Left lung (tissue), 10 donors: Measurements from ENCODE around the gene PPIG. TPM values are rescaled to one million over a fixed set of nuclear protein-coding genes. Genes with fewer than 3 reads are reported as not detected.

Experiments
- ATAC-seq: fragments of 200-7000 bp; cut with Tn5 transposase; one replicate; pipeline ENCODE4 v1.9.1; 2020; ENCODE audit warnings: moderate library complexity
- DNase-seq, 4 donors: peaks; one replicate each; pipeline ENCODE4 v3.0.0-alpha.2; 2013 to 2020
- H3K27ac ChIP-seq, 2 donors: fragments of 200-600 bp; sonication (generic) in 1 of 2; one replicate each; pipeline versions ENCODE4 v1.5.0 to v1.8.0; 2020 to 2021
- H3K27me3 ChIP-seq, 2 donors: fragments of 200-600 bp; sonication (generic) in 1 of 2; one replicate each; pipeline versions ENCODE4 v1.5.0 to v1.8.0; 2020 to 2021
- H3K36me3 ChIP-seq, 2 donors: fragments of 200-600 bp; sonication (generic) in 1 of 2; one replicate each; pipeline versions ENCODE4 v1.5.0 to v1.8.0; 2020 to 2021
- H3K4me1 ChIP-seq, 2 donors: fragments of 200-600 bp; one replicate each; pipeline ENCODE4 v1.8.0; 2021
- H3K4me3 ChIP-seq, 2 donors: fragments of 200-600 bp; sonication (generic) in 1 of 2; one replicate each; pipeline versions ENCODE4 v1.5.0 to v1.8.0; 2020 to 2021; ENCODE audit warnings: mild to moderate bottlenecking in 1 of 2
- H3K9me3 ChIP-seq, 2 donors: fragments of 200-600 bp; sonication (generic) in 1 of 2; one replicate each; pipeline versions ENCODE4 v1.5.0 to v1.8.0; 2020 to 2021
- CTCF ChIP-seq, 2 donors: fragments of 200-600 bp; sonication (generic) in 1 of 2; IDR thresholded peaks; one replicate each; pipeline versions ENCODE4 v1.5.0 to v1.8.0; 2021; ENCODE audit warnings: antibody characterized with exemption in 2 of 2
- intact Hi-C, 2 donors: fragments of 100-400 bp; cut with DNase I; formaldehyde crosslinking; loops; one replicate each; pipeline versions ENCODE4 v1.11.2 to v1.14.2; 2022
- polyA plus RNA-seq, 6 donors: library from polyadenylated mRNA; unstranded; fragments of 120-200 nt; gene quantifications; one replicate each; pipeline ENCODE4 v1.2.1, GENCODE V29; 2013; ENCODE audit not compliant: insufficient read length in 6 of 6
- total RNA-seq, 2 donors: library from RNA; stranded (reverse); fragmentation: NEBNext Ultra II Directional; extraction: Animal tissue kit (Norgen Biotek cat#: 25700); gene quantifications; one replicate each; pipeline ENCODE4 v1.2.1, GENCODE V29; 2021
- donor health status: DM: no; HTN: yes; CAD: no.
- donor health status: DM: no; HTN: no; CAD: no.

PPIG gene
- total and polyA plus RNA-seq, 8 donors, result 40.8 to 102 (median 85.2) TPM

DNA sequence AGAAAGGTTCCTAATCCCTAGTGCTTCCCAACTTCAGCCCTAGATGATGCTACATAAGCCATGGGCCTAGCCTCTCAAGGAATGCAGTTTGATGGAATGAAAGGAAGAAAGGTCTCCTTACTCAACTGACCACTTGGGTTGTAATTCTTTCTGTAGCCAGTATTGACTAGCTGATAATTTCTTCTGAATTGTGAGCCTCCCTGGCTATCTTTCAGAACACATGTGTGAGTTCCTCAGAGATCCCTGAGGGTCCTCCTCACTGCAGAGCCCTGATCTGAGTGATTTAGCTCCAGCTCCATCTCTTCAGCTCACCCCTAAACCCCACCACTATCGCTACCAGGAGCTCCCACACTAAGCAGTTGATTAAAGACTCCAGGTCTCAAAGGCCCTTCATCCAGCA is 78.6 kb downstream of the PPIG start:
- DNase-seq (no peak), ATAC-seq (no peak)
- no peaks in the 10 kb centered on the region for H3K27me3 ChIP-seq
- no peak for TF ChIP-seq CTCF (IDR thresholded peaks at IDR 0.05)
- H3K9me3 ChIP-seq, result no peaks in the 10 kb centered on the region
- intact Hi-C loops, result no loop called here
- no peak overlapping the region for H3K4me3 ChIP-seq
- H3K36me3 ChIP-seq, result no peaks in the 10 kb centered on the region
- H3K27ac ChIP-seq, result no peak overlapping the region
- H3K4me1 ChIP-seq, result no peaks in the 10 kb centered on the region

GRCh38 chr2:169663247-169663646 is 79.1 kb downstream of the PPIG start:
- Histone ChIP-seq H3K36me3 (no peaks in the 10 kb centered on the region), H3K9me3 (no peaks in the 10 kb centered on the region), H3K4me3 (no peak overlapping the region), H3K27ac (no peak overlapping the region), H3K4me1 (no peaks in the 10 kb centered on the region), H3K27me3 (no peaks in the 10 kb centered on the region)
- TF ChIP-seq CTCF (IDR thresholded peaks at IDR 0.05), result no peak
- intact Hi-C loops, result no loop called here
- ATAC-seq (no peak), DNase-seq (no peak)

GRCh38 chr2:169664600-169664977 is 80.4 kb downstream of the PPIG start:
- no peak for TF ChIP-seq CTCF (IDR thresholded peaks at IDR 0.05)
- H3K27me3 ChIP-seq, result no peaks in the 10 kb centered on the region
- no peaks in the 10 kb centered on the region for H3K36me3 ChIP-seq
- no peaks in the 10 kb centered on the region for H3K9me3 ChIP-seq
- no peak overlapping the region for H3K4me3 ChIP-seq
- DNase-seq (no peak), ATAC-seq (no peak)
- intact Hi-C loops, result no loop called here
- H3K4me1 ChIP-seq, result no peaks in the 10 kb centered on the region
- H3K27ac ChIP-seq, result no peak overlapping the region

- intact Hi-C loops, result no loop called here
- TF ChIP-seq CTCF (IDR thresholded peaks at IDR 0.05), result no peak
- H3K27ac ChIP-seq, result no peak overlapping the region
- no peaks in the 10 kb centered on the region for H3K4me1 ChIP-seq
- H3K4me3 ChIP-seq, result no peak overlapping the region
- ATAC-seq, result no peak
- no peaks in the 10 kb centered on the region for H3K9me3 ChIP-seq
- H3K27me3 ChIP-seq, result no peaks in the 10 kb centered on the region
- H3K36me3 ChIP-seq, result no peaks in the 10 kb centered on the region
- no peak for DNase-seq
Measured at GRCh38 chr2:169664978-169665930, 81.1 kb downstream of the PPIG start.

- DNase-seq (no peak), ATAC-seq (no peak)
- no peak for TF ChIP-seq CTCF (IDR thresholded peaks at IDR 0.05)
- Histone ChIP-seq H3K27me3 (no peaks in the 10 kb centered on the region), H3K27ac (no peak overlapping the region), H3K4me3 (no peak overlapping the region), H3K4me1 (no peaks in the 10 kb centered on the region), H3K9me3 (no peaks in the 10 kb centered on the region), H3K36me3 (no peaks in the 10 kb centered on the region)
- intact Hi-C loops, result no loop called here
Measured at GRCh38 chr2:169667583-169667982, 83.4 kb downstream of the PPIG start.
